B cell (primary cell): Measurements from ENCODE around the gene TAF8. TPM values are rescaled to one million over a fixed set of nuclear protein-coding genes. Genes with fewer than 3 reads are reported as not detected.

Source experiments
- ATAC-seq: fragments of 200-7000 bp; cut with Tn5 transposase; one replicate; pipeline ENCODE4 v1.10.0; 2021; ENCODE audit warnings: low read depth, mild to moderate bottlenecking, moderate number of reproducible peaks, moderate library complexity
- CTCF ChIA-PET: fragments of 350-600 bp; sonication (Branson Sonifier 250); formaldehyde crosslinking; loops from one replicate; lab custom pipeline; 2021; ENCODE audit warnings: antibody characterized with exemption, inconsistent platforms; lab: Charles Lee
- POLR2A ChIA-PET: fragments of 350-600 bp; sonication (Branson Sonifier 250); formaldehyde crosslinking; loops from one replicate; lab custom pipeline; 2021; ENCODE audit warnings: antibody characterized with exemption; lab: Charles Lee
- DNase-seq: peaks from one replicate; pipeline ENCODE4 v3.0.0; 2013
- H2AFZ ChIP-seq: 2 replicates; pipeline ENCODE4 v1.6.1; 2012; ENCODE audit warnings: mild to moderate bottlenecking, low read depth, low read length; ENCODE audit not compliant: insufficient read depth, poor library complexity, severe bottlenecking
- H3K27ac ChIP-seq, 2 donors: 1 replicate in 1 of 2; 2 replicates in 1 of 2; pipeline ENCODE4 v1.5.1; 2012 to 2013; ENCODE audit warnings: low read length in 2 of 2, mild to moderate bottlenecking in 2 of 2, moderate library complexity in 1 of 2
- H3K27me3 ChIP-seq, 4 experiments: fragments of 200-600 bp in 1 of 4; sonication (generic) in 1 of 4; replicated peaks in 1 of 4; 1 replicate in 2 of 4; 2 replicates in 2 of 4; pipeline versions ENCODE4 v1.6.1 to v1.7.0; 2013 to 2016; ENCODE audit warnings: low read length in 3 of 4, mild to moderate bottlenecking in 2 of 4, mixed read lengths in 1 of 4, moderate library complexity in 1 of 4; ENCODE audit not compliant: insufficient read depth in 4 of 4, control insufficient read depth in 3 of 4; ENCODE audit errors: control extremely low read depth in 1 of 4
- H3K36me3 ChIP-seq, 2 experiments: replicated peaks in 1 of 2; 1 replicate in 1 of 2; 2 replicates in 1 of 2; pipeline versions ENCODE4 v1.6.1 to v1.7.1; 2013; ENCODE audit warnings: low read length in 1 of 2; ENCODE audit not compliant: insufficient read depth in 2 of 2, control insufficient read depth in 1 of 2; ENCODE audit errors: control extremely low read depth in 1 of 2, extremely low read depth in 1 of 2
- H3K4me1 ChIP-seq, 2 donors: fragments of 200-600 bp in 1 of 2; sonication (generic) in 1 of 2; 1 replicate in 1 of 2; 2 replicates in 1 of 2; pipeline versions ENCODE4 v1.5.1 to v1.6.1; 2013 to 2017; ENCODE audit warnings: low read length in 2 of 2; ENCODE audit not compliant: control insufficient read depth in 2 of 2, insufficient read depth in 2 of 2
- H3K4me2 ChIP-seq: replicated peaks from 2 replicates; pipeline ENCODE3; 2012; ENCODE audit warnings: mild to moderate bottlenecking, low read depth, low read length; ENCODE audit not compliant: poor library complexity, severe bottlenecking
- H3K4me3 ChIP-seq, 5 experiments: fragments of 200-600 bp in 1 of 5; sonication (generic) in 1 of 5; 1 replicate in 3 of 5; 2 replicates in 2 of 5; pipeline versions ENCODE4 v1.5.1 to v1.7.0; 2011 to 2016; ENCODE audit warnings: low read length in 4 of 5, mild to moderate bottlenecking in 4 of 5, low read depth in 2 of 5, control low read depth in 1 of 5, moderate library complexity in 1 of 5; ENCODE audit not compliant: insufficient read depth in 1 of 5; ENCODE audit errors: control extremely low read depth in 1 of 5, extremely low read depth in 1 of 5
- H3K79me2 ChIP-seq: fragments of 200-600 bp; sonication (generic); one replicate; pipeline ENCODE4 v1.6.0; 2016; ENCODE audit warnings: low read length; ENCODE audit not compliant: control insufficient read depth, insufficient read depth
- H3K9ac ChIP-seq: fragments of 200-600 bp; sonication (generic); 2 replicates; pipeline ENCODE4 v1.6.1; 2017; ENCODE audit warnings: mild to moderate bottlenecking, low read length, moderate library complexity
- H3K9me3 ChIP-seq, 3 donors: one replicate each; pipeline versions ENCODE4 v1.6.1 to v1.7.1; 2013; ENCODE audit warnings: low read length in 2 of 3; ENCODE audit not compliant: control insufficient read depth in 2 of 3, insufficient read depth in 1 of 3; ENCODE audit errors: control extremely low read depth in 1 of 3
- H4K20me1 ChIP-seq: 2 replicates; pipeline ENCODE4 v1.6.0; 2012; ENCODE audit warnings: mild to moderate bottlenecking, low read length; ENCODE audit not compliant: insufficient read depth, control insufficient read depth, poor library complexity, severe bottlenecking
- H3K27ac Mint-ChIP-seq: one replicate; pipeline ENCODE4 v1.8.0; 2021; ENCODE audit warnings: mixed read lengths
- H3K27me3 Mint-ChIP-seq: one replicate; pipeline ENCODE4 v1.8.0; 2021; ENCODE audit warnings: mixed read lengths
- H3K4me1 Mint-ChIP-seq: one replicate; pipeline ENCODE4 v1.8.0; 2021; ENCODE audit warnings: mixed read lengths
- H3K4me3 Mint-ChIP-seq: one replicate; pipeline ENCODE4 v1.8.0; 2021; ENCODE audit warnings: mixed read lengths
- H3K9me3 Mint-ChIP-seq: one replicate; pipeline ENCODE4 v1.8.0; 2022; ENCODE audit warnings: mixed read lengths; ENCODE audit not compliant: insufficient read depth
- CTCF ChIP-seq: fragments of 200-600 bp; IDR thresholded peaks from one replicate; pipeline ENCODE4 v1.8.0; 2022; ENCODE audit warnings: antibody characterized with exemption, mild to moderate bottlenecking
- EZH2 ChIP-seq: IDR thresholded peaks from 2 replicates; pipeline ENCODE4 v1.6.1; 2012; ENCODE audit warnings: borderline replicate concordance, low read depth, mild to moderate bottlenecking, moderate library complexity, low read length; ENCODE audit not compliant: insufficient read depth, poor library complexity, severe bottlenecking
- WGBS: methylation state at CpG from one replicate; pipeline ENCODE4 v1.1.5; 2013; ENCODE audit warnings: missing lambda C conversion rate; ENCODE audit not compliant: insufficient coverage; 5-methylcytosine and 5-hydroxymethylcytosine counted together
- intact Hi-C: fragments of 100-400 bp; cut with micrococcal nuclease; formaldehyde crosslinking; loops from one replicate; pipeline ENCODE4 v1.10.0; 2022
- polyA plus RNA-seq: library from polyadenylated mRNA; depleted of rRNA; stranded (reverse); fragments of >200 nt; gene quantifications from 2 replicates; pipeline ENCODE4 v1.2.3, GENCODE V29; 2012
- total RNA-seq, 2 donors: library from RNA; stranded (reverse); fragments of 120-200 nt in 1 of 2; gene quantifications; 1 replicate in 1 of 2; 2 replicates in 1 of 2; pipeline versions ENCODE4 v1.2.3 to v1.2.4, GENCODE V29; 2013 to 2022

Gene TAF8
- total and polyA plus RNA-seq, 2 donors (not counting 1 experiment from before 2014, with no cell fraction given): 30.6 to 67.0 TPM

GRCh38 chr6:42091718-42092023 lies 41.3 kb downstream of the TAF8 start:
- no peaks in the 10 kb centered on the region for H3K36me3 ChIP-seq
- WGBS: 82% methylated on average over 8 of the region's 9 CpGs
- no peak overlapping the region for H3K27ac Mint-ChIP-seq
- H3K4me3 Mint-ChIP-seq: no peak overlapping the region
- no peaks in the 10 kb centered on the region for H3K9me3 ChIP-seq
- H3K4me1 Mint-ChIP-seq: no peaks in the 10 kb centered on the region
- H4K20me1 ChIP-seq: no peaks in the 10 kb centered on the region
- no peaks in the 10 kb centered on the region for H3K27me3 Mint-ChIP-seq
- H3K4me1 ChIP-seq: no peaks in the 10 kb centered on the region
- DNase-seq: no peak
- no peak overlapping the region for H3K9ac ChIP-seq
- H3K4me2 ChIP-seq: no peak overlapping the region
- ChIA-PET POLR2A (no interaction called here), CTCF (interaction anchor here (0.7 kb wide), 1 partner anchor 15 kb away, joined by 3 read pairs; no protein-coding TSS in a partner anchor)
- H3K79me2 ChIP-seq: no peaks in the 10 kb centered on the region
- no peaks in the 10 kb centered on the region for H3K27me3 ChIP-seq
- no peak for TF ChIP-seq EZH2
- TF ChIP-seq CTCF: no peak
- H3K9me3 Mint-ChIP-seq: no peaks in the 10 kb centered on the region
- no peak overlapping the region for H3K27ac ChIP-seq
- intact Hi-C loops: no loop called here
- ATAC-seq: no peak
- no peak overlapping the region for H3K4me3 ChIP-seq
- no peak overlapping the region for H2AFZ ChIP-seq

- Histone ChIP-seq H3K9ac (no peak overlapping the region), H3K4me2 (no peak overlapping the region), H3K4me3 (no peak overlapping the region), H4K20me1 (no peaks in the 10 kb centered on the region), H3K9me3 (no peaks in the 10 kb centered on the region), H3K27me3 (no peaks in the 10 kb centered on the region), H3K79me2 (no peaks in the 10 kb centered on the region), H3K27ac (no peak overlapping the region), H3K4me1 (no peaks in the 10 kb centered on the region), H3K36me3 (no peaks in the 10 kb centered on the region), H2AFZ (no peak overlapping the region)
- ATAC-seq: no peak
- no peak for DNase-seq
- Mint-ChIP-seq H3K27me3 (peaks cover 4% of the 10 kb centered on the region), H3K4me1 (no peaks in the 10 kb centered on the region), H3K4me3 (no peak overlapping the region), H3K27ac (peak overlapping the region; percentile 10), H3K9me3 (no peaks in the 10 kb centered on the region)
- ChIA-PET POLR2A (interaction anchor here (0.7 kb wide), 1 partner anchor 911 kb away, joined by 4 read pairs; no protein-coding TSS in a partner anchor), CTCF (interaction anchor here (0.7 to 1.9 kb wide), 4 partner anchors 10 to 1363 kb away, joined by 3 to 11 read pairs (median 3); no protein-coding TSS in a partner anchor)
- 88% methylated on average over 6 of the region's 10 CpGs for WGBS
- TF ChIP-seq CTCF: no peak
- no peak for TF ChIP-seq EZH2
- intact Hi-C loops: no loop called here
Measured at GRCh38 chr6:42093582-42094329, 43.4 kb downstream of the TAF8 start.
